ENCODE results near the gene CEACAM3. TPM values are rescaled to one million over a fixed set of nuclear protein-coding genes. Genes with fewer than 3 reads are reported as not detected.

CEACAM3 gene
- total RNA-seq, 2 donors from 2014 or later = not detected

DNA sequence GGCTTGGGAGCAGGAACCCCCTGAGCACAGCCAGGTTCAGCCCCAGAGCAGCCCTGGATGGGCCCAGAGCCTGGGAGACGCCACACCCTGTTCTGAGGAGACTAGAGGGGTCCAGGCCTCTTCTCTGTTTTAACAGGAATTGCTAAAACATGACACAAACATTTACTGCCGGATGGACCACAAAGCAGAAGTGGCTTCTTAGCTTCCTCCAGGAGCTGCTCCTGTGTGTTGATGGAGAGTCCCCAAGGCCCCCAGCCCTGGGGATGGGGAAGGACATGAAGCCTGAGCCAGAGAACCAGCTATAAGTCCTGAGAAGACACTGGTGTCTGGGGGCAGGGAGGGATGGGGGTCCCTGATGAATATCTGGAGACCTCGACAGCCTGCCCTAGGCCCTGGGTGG lies 14.6 kb downstream of the CEACAM3 start:
- H3K9me3 Mint-ChIP-seq = peaks cover 31% of the 10 kb centered on the region
- TF ChIP-seq, protein P1, sequence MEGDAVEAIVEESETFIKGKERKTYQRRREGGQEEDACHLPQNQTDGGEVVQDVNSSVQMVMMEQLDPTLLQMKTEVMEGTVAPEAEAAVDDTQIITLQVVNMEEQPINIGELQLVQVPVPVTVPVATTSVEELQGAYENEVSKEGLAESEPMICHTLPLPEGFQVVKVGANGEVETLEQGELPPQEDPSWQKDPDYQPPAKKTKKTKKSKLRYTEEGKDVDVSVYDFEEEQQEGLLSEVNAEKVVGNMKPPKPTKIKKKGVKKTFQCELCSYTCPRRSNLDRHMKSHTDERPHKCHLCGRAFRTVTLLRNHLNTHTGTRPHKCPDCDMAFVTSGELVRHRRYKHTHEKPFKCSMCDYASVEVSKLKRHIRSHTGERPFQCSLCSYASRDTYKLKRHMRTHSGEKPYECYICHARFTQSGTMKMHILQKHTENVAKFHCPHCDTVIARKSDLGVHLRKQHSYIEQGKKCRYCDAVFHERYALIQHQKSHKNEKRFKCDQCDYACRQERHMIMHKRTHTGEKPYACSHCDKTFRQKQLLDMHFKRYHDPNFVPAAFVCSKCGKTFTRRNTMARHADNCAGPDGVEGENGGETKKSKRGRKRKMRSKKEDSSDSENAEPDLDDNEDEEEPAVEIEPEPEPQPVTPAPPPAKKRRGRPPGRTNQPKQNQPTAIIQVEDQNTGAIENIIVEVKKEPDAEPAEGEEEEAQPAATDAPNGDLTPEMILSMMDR (conservative IDR thresholded peaks at IDR 0.05) = no peak

DNA sequence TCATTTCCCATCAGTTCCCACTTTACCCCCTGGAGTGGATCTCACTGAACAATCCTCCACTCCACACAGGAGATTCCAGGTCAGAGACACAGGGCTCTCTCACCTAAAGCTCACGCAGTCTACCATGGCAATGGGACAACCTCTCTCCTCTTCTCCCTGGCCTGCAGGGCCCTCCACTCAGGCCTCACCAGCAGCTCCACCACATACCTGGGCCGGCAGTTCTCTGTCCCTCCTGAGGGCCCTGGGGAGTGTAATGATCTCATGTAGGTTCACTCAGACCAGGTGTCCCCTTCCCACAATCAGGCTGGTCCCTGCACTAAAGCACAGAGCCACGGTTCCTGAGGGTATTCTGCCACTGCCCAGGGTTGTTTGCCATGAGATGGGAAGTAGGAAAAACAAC lies 15.6 kb downstream of the CEACAM3 start:
- no peaks in the 10 kb centered on the region for H3K36me3 ChIP-seq (ENCODE audit: control insufficient read depth, insufficient read depth, low read length)

More for the DNA sequence above, 14.6 kb downstream of the CEACAM3 start:
- no peak for DNase-seq
- Histone ChIP-seq H3K4me1 (ENCODE audit: control insufficient read depth, insufficient read depth, low read length) (no peaks in the 10 kb centered on the region), H3K36me3 (ENCODE audit: control insufficient read depth, insufficient read depth, low read length) (no peaks in the 10 kb centered on the region), H3K27ac (ENCODE audit: low read depth, low read length) (no peak overlapping the region), H3K9ac (ENCODE audit: extremely low read depth, low read length, poor library complexity, severe bottlenecking) (no peak overlapping the region), H3K4me3 (ENCODE audit: low read length) (no peak overlapping the region), H3K9me3 (ENCODE audit: control insufficient read depth, low read length) (no peaks in the 10 kb centered on the region), H3K27me3 (ENCODE audit: control insufficient read depth, insufficient read depth, low read length, poor library complexity, severe bottlenecking) (peaks cover 11% of the 10 kb centered on the region)
- no peak overlapping the region for H3K27ac Mint-ChIP-seq
- H3K36me3 Mint-ChIP-seq (ENCODE audit: low read depth) = no peaks in the 10 kb centered on the region
- no peak overlapping the region for H3K4me3 Mint-ChIP-seq
- 72 to 80% methylated on average over 1 to 3 of the region's 3 CpGs for WGBS, 2 experiments (ENCODE audit: insufficient coverage in 1 of 2, insufficient read length in 1 of 2)
- peaks cover 2% of the 10 kb centered on the region for H3K27me3 Mint-ChIP-seq (ENCODE audit: insufficient read depth)
- no peaks in the 10 kb centered on the region for H3K4me1 Mint-ChIP-seq

DNA sequence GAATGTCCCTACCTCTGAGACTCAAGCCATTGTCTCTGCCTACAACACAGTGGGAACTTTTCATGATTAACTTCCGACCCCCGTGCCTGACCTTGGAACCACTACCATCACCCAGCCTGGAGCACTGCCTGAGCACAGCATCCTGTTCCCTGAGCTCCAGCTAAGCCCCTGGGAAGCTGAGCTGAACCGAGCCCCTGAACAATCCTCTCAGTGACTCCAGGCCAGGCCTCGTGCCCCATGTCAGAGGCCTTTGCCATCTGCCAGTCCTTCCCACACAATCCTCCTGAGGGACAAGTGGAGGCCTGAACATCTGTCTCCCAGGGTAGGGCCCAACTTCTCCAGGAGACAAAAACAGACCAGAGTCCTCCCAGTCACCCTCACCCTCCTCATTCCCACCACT lies 17.5 kb downstream of the CEACAM3 start:
- Histone ChIP-seq H3K4me1 (ENCODE audit: control insufficient read depth, insufficient read depth, low read length) (no peaks in the 10 kb centered on the region), H3K9me3 (ENCODE audit: control insufficient read depth, low read length) (no peaks in the 10 kb centered on the region), H3K27ac (ENCODE audit: low read depth, low read length) (no peak overlapping the region), H3K36me3 (ENCODE audit: control insufficient read depth, insufficient read depth, low read length) (no peaks in the 10 kb centered on the region), H3K27me3 (ENCODE audit: control insufficient read depth, insufficient read depth, low read length, poor library complexity, severe bottlenecking) (peaks cover 11% of the 10 kb centered on the region), H3K4me3 (ENCODE audit: low read length) (no peak overlapping the region), H3K9ac (ENCODE audit: extremely low read depth, low read length, poor library complexity, severe bottlenecking) (no peak overlapping the region)
- no peak overlapping the region for H3K4me3 Mint-ChIP-seq
- no peak for DNase-seq
- TF ChIP-seq, protein P1 (conservative IDR thresholded peaks at IDR 0.05) = no peak
- H3K27ac Mint-ChIP-seq = no peak overlapping the region
- peaks cover 1% of the 10 kb centered on the region for H3K27me3 Mint-ChIP-seq (ENCODE audit: insufficient read depth)
- peaks cover 17% of the 10 kb centered on the region for H3K9me3 Mint-ChIP-seq
- 46 to 62% methylated on average over 4 of the region's 4 CpGs for WGBS, 2 experiments (ENCODE audit: insufficient coverage in 1 of 2, insufficient read length in 1 of 2)
- H3K4me1 Mint-ChIP-seq = no peaks in the 10 kb centered on the region
- H3K36me3 Mint-ChIP-seq (ENCODE audit: low read depth) = no peaks in the 10 kb centered on the region

More for the DNA sequence above, 15.6 kb downstream of the CEACAM3 start:
- no peaks in the 10 kb centered on the region for H3K36me3 Mint-ChIP-seq (ENCODE audit: low read depth)
- Histone ChIP-seq H3K9ac (ENCODE audit: extremely low read depth, low read length, poor library complexity, severe bottlenecking) (no peak overlapping the region), H3K4me3 (ENCODE audit: low read length) (no peak overlapping the region), H3K9me3 (ENCODE audit: control insufficient read depth, low read length) (no peaks in the 10 kb centered on the region), H3K27me3 (ENCODE audit: control insufficient read depth, insufficient read depth, low read length, poor library complexity, severe bottlenecking) (peaks cover 11% of the 10 kb centered on the region), H3K27ac (ENCODE audit: low read depth, low read length) (no peak overlapping the region), H3K4me1 (ENCODE audit: control insufficient read depth, insufficient read depth, low read length) (no peaks in the 10 kb centered on the region)
- WGBS, 2 experiments (ENCODE audit: insufficient coverage in 1 of 2, insufficient read length in 1 of 2) = 52 to 71% methylated on average over 3 of the region's 3 CpGs
- H3K27me3 Mint-ChIP-seq (ENCODE audit: insufficient read depth) = peaks cover 2% of the 10 kb centered on the region
- TF ChIP-seq, protein P1 (conservative IDR thresholded peaks at IDR 0.05) = no peak
- DNase-seq = no peak
- H3K27ac Mint-ChIP-seq = no peak overlapping the region
- H3K4me1 Mint-ChIP-seq = no peaks in the 10 kb centered on the region
- H3K9me3 Mint-ChIP-seq = peaks cover 31% of the 10 kb centered on the region
- H3K4me3 Mint-ChIP-seq = no peak overlapping the region
